ENCODE data around the gene ATP6V0D1.

ATP6V0D1 gene

GRCh38 chr16:67406111-67406971, 74.6 kb downstream of the ATP6V0D1 start:
- TF ChIP-seq REST (IDR thresholded peaks at IDR 0.05; ENCODE audit: low read depth), result no peak
- TF ChIP-seq MAX (IDR thresholded peaks at IDR 0.05), result no peak
- no peak for TF ChIP-seq EP300 (IDR thresholded peaks at IDR 0.05; ENCODE audit: borderline replicate concordance)
- TF ChIP-seq YY1 (IDR thresholded peaks at IDR 0.05; ENCODE audit: low read depth), result no peak
- TF ChIP-seq RAD21 (IDR thresholded peaks at IDR 0.05; ENCODE audit: low read depth), result no peak
- TF ChIP-seq EGR1 (IDR thresholded peaks at IDR 0.05), result no peak
- TF ChIP-seq FOXM1 (IDR thresholded peaks at IDR 0.05; ENCODE audit: borderline replicate concordance, low read depth), result no peak
- TF ChIP-seq CREB1 (IDR thresholded peaks at IDR 0.05; ENCODE audit: low read depth), result no peak
- TF ChIP-seq TCF12 (IDR thresholded peaks at IDR 0.05; ENCODE audit: low read depth), result no peak
- no peak for TF ChIP-seq USF1 (IDR thresholded peaks at IDR 0.05)
- TF ChIP-seq TEAD4 (IDR thresholded peaks at IDR 0.05), result no peak
- TF ChIP-seq NFIC (IDR thresholded peaks at IDR 0.05), result no peak
- TF ChIP-seq TAF1 (IDR thresholded peaks at IDR 0.05; ENCODE audit: low read depth), result no peak
- no peak for TF ChIP-seq ZBTB7A (IDR thresholded peaks at IDR 0.05; ENCODE audit: low read depth)
- no peak for TF ChIP-seq CEBPB (IDR thresholded peaks at IDR 0.05)

GRCh38 chr16:67405336-67405735, 75.6 kb downstream of the ATP6V0D1 start:
- TF ChIP-seq EP300 (IDR thresholded peaks at IDR 0.05; ENCODE audit: borderline replicate concordance) (no peak), REST (IDR thresholded peaks at IDR 0.05; ENCODE audit: low read depth) (no peak), CEBPB (IDR thresholded peaks at IDR 0.05) (no peak), CREB1 (IDR thresholded peaks at IDR 0.05; ENCODE audit: low read depth) (no peak), FOXM1 (IDR thresholded peaks at IDR 0.05; ENCODE audit: borderline replicate concordance, low read depth) (no peak), TAF1 (IDR thresholded peaks at IDR 0.05; ENCODE audit: low read depth) (no peak), YY1 (IDR thresholded peaks at IDR 0.05; ENCODE audit: low read depth) (no peak), TCF12 (IDR thresholded peaks at IDR 0.05; ENCODE audit: low read depth) (no peak)

DNA sequence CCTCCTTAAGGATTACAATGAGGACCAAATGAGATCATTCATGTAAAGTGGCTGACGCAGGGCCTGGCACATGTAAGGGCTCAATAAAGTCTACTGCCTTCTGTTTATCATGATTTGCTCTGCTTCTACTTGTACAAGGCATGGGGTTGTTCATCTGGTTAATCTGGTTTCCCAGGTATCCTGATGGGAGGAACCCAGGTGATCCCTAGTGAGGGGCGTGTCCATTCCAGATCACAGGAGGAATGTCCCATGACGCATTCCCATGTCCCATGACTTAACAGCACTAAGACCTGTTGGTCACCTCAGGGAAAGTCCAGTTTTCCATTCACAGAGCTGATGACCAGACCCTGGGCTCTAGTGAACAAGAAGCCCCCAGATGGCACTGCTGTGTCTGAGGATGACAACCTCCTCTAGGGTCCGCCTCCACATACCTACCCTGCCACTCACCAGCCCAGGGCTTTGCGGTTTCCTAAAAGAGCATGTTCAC, 76.2 kb downstream of the ATP6V0D1 start:
- TF ChIP-seq CEBPB (IDR thresholded peaks at IDR 0.05) (no peak), USF1 (IDR thresholded peaks at IDR 0.05) (peak; percentile 69), TEAD4 (IDR thresholded peaks at IDR 0.05) (peak; percentile 90), MAX (IDR thresholded peaks at IDR 0.05) (peak; percentile 84), EP300 (IDR thresholded peaks at IDR 0.05; ENCODE audit: borderline replicate concordance) (peak; percentile 73; the same call in 1 of the 2 replicates), TAF1 (IDR thresholded peaks at IDR 0.05; ENCODE audit: low read depth) (no peak), EGR1 (IDR thresholded peaks at IDR 0.05) (no peak), NFIC (IDR thresholded peaks at IDR 0.05) (peak; percentile 58; the same call in 1 of the 2 replicates), YY1 (IDR thresholded peaks at IDR 0.05; ENCODE audit: low read depth) (peak; percentile 22; the same call in 1 of the 2 replicates), REST (IDR thresholded peaks at IDR 0.05; ENCODE audit: low read depth) (no peak), FOXM1 (IDR thresholded peaks at IDR 0.05; ENCODE audit: borderline replicate concordance, low read depth) (no peak), CREB1 (IDR thresholded peaks at IDR 0.05; ENCODE audit: low read depth) (peak; percentile 65), ZBTB7A (IDR thresholded peaks at IDR 0.05; ENCODE audit: low read depth) (no peak), RAD21 (IDR thresholded peaks at IDR 0.05; ENCODE audit: low read depth) (no peak), TCF12 (IDR thresholded peaks at IDR 0.05; ENCODE audit: low read depth) (peak; percentile 87)
